AG04449 (cell line): ENCODE data around the gene GTPBP6.

ENCODE experiments used
- CTCF ChIA-PET: fragments of 350-600 bp; formaldehyde crosslinking; extraction: SDS; loops from one replicate; lab custom pipeline; 2021; ENCODE audit warnings: antibody characterized with exemption; lab: Yijun Ruan, JAX
- POLR2A ChIA-PET: fragments of 400-600, 350-600 bp; formaldehyde crosslinking; extraction: SDS; loops from one replicate; lab custom pipeline; 2020; ENCODE audit warnings: antibody characterized with exemption, inconsistent platforms; lab: Yijun Ruan, JAX
- DNase-seq: peaks from one replicate; pipeline ENCODE4 v3.0.0-alpha.2; 2010; ENCODE audit warnings: low read depth, low spot score
- H3K4me3 ChIP-seq: 2 replicates; pipeline ENCODE4 v1.5.1; 2011; ENCODE audit warnings: low read depth, mild to moderate bottlenecking, control low read depth, low read length
- CTCF ChIP-seq: IDR thresholded peaks from one replicate; pipeline ENCODE4 v1.5.1; 2011; ENCODE audit warnings: mild to moderate bottlenecking, moderate library complexity, low read length, control low read depth, inconsistent platforms; ENCODE audit not compliant: insufficient read depth; ENCODE audit errors: missing control alignments

The GTPBP6 gene

GRCh38 chrX:275967-276580 lies 42.5 kb downstream of the GTPBP6 start:
- no peak for DNase-seq
- ChIA-PET POLR2A (no interaction called here), CTCF (no interaction called here)
- no peak for TF ChIP-seq CTCF
- peak overlapping the region; percentile 67 for H3K4me3 ChIP-seq

GRCh38 chrX:275476-275966 lies 43.1 kb downstream of the GTPBP6 start:
- ChIA-PET CTCF (no interaction called here), POLR2A (no interaction called here)
- no peak for DNase-seq
- no peak for TF ChIP-seq CTCF
- H3K4me3 ChIP-seq: peak overlapping the region; percentile 67

GRCh38 chrX:274904-275475 lies 43.6 kb downstream of the GTPBP6 start:
- no peak for TF ChIP-seq CTCF
- CTCF ChIA-PET: no interaction called here
- no peak for DNase-seq
- no peak overlapping the region for H3K4me3 ChIP-seq
- POLR2A ChIA-PET: no interaction called here

GRCh38 chrX:270848-271367 lies 47.7 kb downstream of the GTPBP6 start:
- ChIA-PET POLR2A (no interaction called here), CTCF (no interaction called here)
- no peak for DNase-seq
- H3K4me3 ChIP-seq: no peak overlapping the region
- no peak for TF ChIP-seq CTCF

GRCh38 chrX:267771-268261 lies 50.8 kb downstream of the GTPBP6 start:
- no peak overlapping the region for H3K4me3 ChIP-seq
- no peak for TF ChIP-seq CTCF
- ChIA-PET CTCF (no interaction called here), POLR2A (no interaction called here)
- DNase-seq: no peak

- no peak overlapping the region for H3K4me3 ChIP-seq
- TF ChIP-seq CTCF: no peak
- CTCF ChIA-PET: no interaction called here
- no peak for DNase-seq
- POLR2A ChIA-PET: no interaction called here
Observed at GRCh38 chrX:265502-265901, 53.1 kb downstream of the GTPBP6 start.
